Measurements from ENCODE around the gene NDFIP1. TPM values are rescaled to one million over a fixed set of nuclear protein-coding genes. Genes with fewer than 3 reads are reported as not detected.
A peak's percentile ranks its signal among the peaks of the same experiment; 100 is the strongest.

The NDFIP1 gene
- total and polyA plus RNA-seq, 10 donors: 14.2 to 111 (median 72.6) TPM

DNA sequence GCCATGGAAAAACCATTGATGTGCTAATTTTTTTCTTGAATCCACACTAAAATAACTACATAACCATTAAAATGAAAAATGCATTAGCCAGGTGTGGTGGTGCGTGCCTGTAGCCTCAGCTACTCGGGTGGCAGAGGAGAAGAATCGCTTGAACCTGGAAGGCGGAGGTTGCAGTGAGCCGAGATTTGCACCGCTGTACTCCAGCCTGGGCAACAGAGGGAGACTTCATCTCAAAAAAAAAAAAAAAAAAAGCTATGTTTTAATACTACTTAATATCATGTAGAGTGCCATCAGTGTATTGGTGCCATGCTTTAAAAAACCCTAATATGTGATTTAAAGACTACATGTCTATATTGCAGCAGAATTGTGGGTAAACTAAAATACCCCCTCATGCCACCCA lies 58.9 kb downstream of the NDFIP1 start:
- H3K27me3 ChIP-seq (replicated peaks in 1 of 7): peaks cover 0 to 14% (median 0%) of the 10 kb centered on the region in 7 donors
- DNase-seq: no peak
- H3K9me3 ChIP-seq: no peaks in the 10 kb centered on the region
- H3K4me1 ChIP-seq: no peaks in the 10 kb centered on the region
- TF ChIP-seq CTCF (IDR thresholded peaks at IDR 0.05 in 8 of 11, conservative IDR thresholded peaks at IDR 0.05 in 3 of 11) (no peak), POLR2A (IDR thresholded peaks at IDR 0.05) (no peak), POLR2AphosphoS5 (IDR thresholded peaks at IDR 0.05) (no peak)
- 91 to 96% (median 94%) methylated on average over 6 of the region's 6 CpGs for WGBS, 5 donors
- H3K27ac ChIP-seq: no peak overlapping the region
- intact Hi-C loops (cut with DNase I; ENCODE audit: low total_unique reads): no loop called here
- no peak overlapping the region for H3K4me3 ChIP-seq
- no peaks in the 10 kb centered on the region for H3K36me3 ChIP-seq

- no peak for TF ChIP-seq POLR2AphosphoS5 (IDR thresholded peaks at IDR 0.05)
- TF ChIP-seq POLR2A (IDR thresholded peaks at IDR 0.05): no peak
- Histone ChIP-seq H3K27ac (no peak overlapping the region), H3K4me3 (no peak overlapping the region), H3K4me1 (no peaks in the 10 kb centered on the region), H3K9me3 (no peaks in the 10 kb centered on the region), H3K36me3 (no peaks in the 10 kb centered on the region), H3K27me3 (replicated peaks in 1 of 7) (peaks cover 0 to 23% (median 0%) of the 10 kb centered on the region in 7 donors)
- intact Hi-C loops (cut with DNase I; ENCODE audit: low total_unique reads): no loop called here
- DNase-seq: no peak
- 76 to 93% (median 90%) methylated on average over 3 of the region's 3 CpGs for WGBS, 5 donors
Observed at GRCh38 chr5:142168365-142168764, 59.8 kb downstream of the NDFIP1 start.

DNA sequence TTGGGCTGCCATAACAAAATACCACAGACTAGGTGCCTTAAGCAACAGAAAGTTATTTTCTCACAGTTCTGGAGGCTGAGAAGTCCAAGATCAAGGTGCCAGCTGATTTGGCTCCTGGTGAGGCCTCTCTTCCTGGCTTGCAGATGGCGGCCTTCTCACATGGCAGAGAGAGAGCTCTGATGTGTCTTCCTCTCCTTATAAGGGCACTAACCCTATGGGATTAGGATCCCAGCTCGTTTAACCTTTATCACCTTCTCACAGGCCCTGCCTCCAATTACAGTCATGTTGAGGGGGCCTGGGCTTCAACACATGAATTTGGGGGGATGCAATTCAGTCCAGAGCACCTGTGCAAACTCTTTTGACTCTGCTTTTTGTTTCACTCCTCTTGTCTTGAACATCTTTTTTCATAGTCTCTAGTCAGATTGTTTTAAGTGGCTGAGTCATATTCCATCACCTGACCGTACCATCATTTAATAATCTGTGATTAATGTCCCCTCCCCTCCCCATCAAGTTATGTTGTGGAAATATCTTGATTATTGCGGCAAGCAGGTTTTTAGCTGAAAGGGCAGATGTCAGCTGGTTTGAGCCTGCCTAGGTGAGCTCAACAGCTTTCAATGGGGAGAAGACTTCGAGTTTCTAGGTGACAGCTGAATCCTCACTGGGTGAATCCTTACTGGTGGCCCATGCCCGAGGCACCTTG lies 61.8 kb downstream of the NDFIP1 start:
- no peak overlapping the region for H3K27ac ChIP-seq
- intact Hi-C loops (cut with DNase I; ENCODE audit: low total_unique reads): no loop called here

DNA sequence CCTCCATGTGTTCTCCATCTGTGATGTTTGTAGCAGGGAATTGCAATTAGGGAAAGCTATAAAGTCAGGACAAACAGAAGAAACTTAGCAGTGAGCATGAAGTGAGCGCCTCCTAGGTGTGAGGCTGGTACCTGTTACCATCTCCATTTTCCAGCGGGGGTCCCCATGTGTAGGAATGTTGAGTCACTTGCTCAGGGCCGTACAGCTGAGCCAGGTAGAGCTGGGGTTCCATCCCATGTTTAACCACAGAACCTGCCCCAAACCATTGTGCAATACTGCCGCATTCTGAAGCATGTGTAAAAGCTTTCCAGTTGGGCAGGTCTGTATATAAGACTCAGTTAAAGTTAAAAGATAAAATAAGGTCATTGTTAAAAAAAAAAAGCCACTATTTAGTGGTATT lies 62.7 kb downstream of the NDFIP1 start:
- no peak overlapping the region for H3K27ac ChIP-seq
- peak; percentile 23 for DNase-seq
- WGBS, 5 donors: 82 to 93% (median 89%) methylated on average over 4 of the region's 4 CpGs
- no peak overlapping the region for H3K4me3 ChIP-seq
- intact Hi-C loops (cut with DNase I; ENCODE audit: low total_unique reads): no loop called here
- H3K27me3 ChIP-seq (replicated peaks in 1 of 7): peaks cover 0 to 35% (median 0%) of the 10 kb centered on the region in 7 donors
- H3K9me3 ChIP-seq: no peaks in the 10 kb centered on the region
- no peaks in the 10 kb centered on the region for H3K4me1 ChIP-seq
- TF ChIP-seq CTCF (IDR thresholded peaks at IDR 0.05 in 8 of 11, conservative IDR thresholded peaks at IDR 0.05 in 3 of 11) (no peak), POLR2A (IDR thresholded peaks at IDR 0.05) (no peak), POLR2AphosphoS5 (IDR thresholded peaks at IDR 0.05) (no peak)
- H3K36me3 ChIP-seq: no peaks in the 10 kb centered on the region

More for the DNA sequence above, 61.8 kb downstream of the NDFIP1 start:
- Histone ChIP-seq H3K9me3 (no peaks in the 10 kb centered on the region), H3K27me3 (replicated peaks in 1 of 7) (peaks cover 0 to 35% (median 0%) of the 10 kb centered on the region in 7 donors), H3K4me3 (no peak overlapping the region), H3K4me1 (no peaks in the 10 kb centered on the region), H3K36me3 (no peaks in the 10 kb centered on the region)
- TF ChIP-seq POLR2A (IDR thresholded peaks at IDR 0.05): no peak
- no peak for TF ChIP-seq CTCF (IDR thresholded peaks at IDR 0.05 in 8 of 11, conservative IDR thresholded peaks at IDR 0.05 in 3 of 11)
- no peak for TF ChIP-seq POLR2AphosphoS5 (IDR thresholded peaks at IDR 0.05)
- WGBS, 5 donors: 72 to 89% (median 85%) methylated on average over 6 of the region's 6 CpGs
- DNase-seq: no peak

Data from spleen (tissue), 11 donors.